NCI-H69 (cell line): Measurements from ENCODE around the gene CTDSP1.

ENCODE experiments used
- DNase-seq: peaks from one replicate; lab custom pipeline; 2025; lab: John Stamatoyannopoulos, UW

The CTDSP1 gene, protein sequence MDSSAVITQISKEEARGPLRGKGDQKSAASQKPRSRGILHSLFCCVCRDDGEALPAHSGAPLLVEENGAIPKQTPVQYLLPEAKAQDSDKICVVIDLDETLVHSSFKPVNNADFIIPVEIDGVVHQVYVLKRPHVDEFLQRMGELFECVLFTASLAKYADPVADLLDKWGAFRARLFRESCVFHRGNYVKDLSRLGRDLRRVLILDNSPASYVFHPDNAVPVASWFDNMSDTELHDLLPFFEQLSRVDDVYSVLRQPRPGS

GRCh38 chr2:218399391-218400166, at the start of gene CTDSP1:
CTDSP1 (plus strand) TSS chr2:218399868; CDS start chr2:218400091, 223 bp downstream.
- peak; percentile 93 for DNase-seq

GRCh38 chr2:218354045-218354444, 45.6 kb upstream of the CTDSP1 start:
- DNase-seq: no peak

GRCh38 chr2:218354850-218355443, 44.7 kb upstream of the CTDSP1 start:
- DNase-seq: no peak

GRCh38 chr2:218357236-218358177, 42.2 kb upstream of the CTDSP1 start:
- DNase-seq: peak; percentile 4

GRCh38 chr2:218360453-218360852, 39.2 kb upstream of the CTDSP1 start:
- DNase-seq: no peak

DNA sequence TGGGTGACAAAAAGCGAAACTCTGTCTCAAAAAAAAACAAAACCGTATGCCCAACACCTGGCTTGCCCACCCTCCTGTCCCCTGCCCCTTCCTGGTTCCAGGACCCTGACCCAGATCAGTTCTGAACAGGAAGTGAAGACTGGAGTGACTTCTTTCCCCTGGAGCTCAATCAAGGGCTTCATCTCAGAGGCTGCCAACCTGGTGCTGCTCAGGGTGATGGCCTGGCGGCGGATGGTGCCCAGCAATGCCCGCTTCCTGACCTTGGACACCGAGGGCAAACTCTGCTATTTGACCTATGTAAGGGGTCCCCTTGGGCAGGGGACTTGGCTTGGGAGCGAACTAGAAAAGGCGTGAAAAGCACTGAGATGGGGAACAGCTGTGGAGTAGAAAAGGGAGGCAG, 37.1 kb upstream of the CTDSP1 start:
- no peak for DNase-seq

- no peak for DNase-seq
Measured at GRCh38 chr2:218363736-218364135, 35.9 kb upstream of the CTDSP1 start.

- DNase-seq: no peak
Measured at GRCh38 chr2:218364196-218364595, 35.5 kb upstream of the CTDSP1 start.

DNA sequence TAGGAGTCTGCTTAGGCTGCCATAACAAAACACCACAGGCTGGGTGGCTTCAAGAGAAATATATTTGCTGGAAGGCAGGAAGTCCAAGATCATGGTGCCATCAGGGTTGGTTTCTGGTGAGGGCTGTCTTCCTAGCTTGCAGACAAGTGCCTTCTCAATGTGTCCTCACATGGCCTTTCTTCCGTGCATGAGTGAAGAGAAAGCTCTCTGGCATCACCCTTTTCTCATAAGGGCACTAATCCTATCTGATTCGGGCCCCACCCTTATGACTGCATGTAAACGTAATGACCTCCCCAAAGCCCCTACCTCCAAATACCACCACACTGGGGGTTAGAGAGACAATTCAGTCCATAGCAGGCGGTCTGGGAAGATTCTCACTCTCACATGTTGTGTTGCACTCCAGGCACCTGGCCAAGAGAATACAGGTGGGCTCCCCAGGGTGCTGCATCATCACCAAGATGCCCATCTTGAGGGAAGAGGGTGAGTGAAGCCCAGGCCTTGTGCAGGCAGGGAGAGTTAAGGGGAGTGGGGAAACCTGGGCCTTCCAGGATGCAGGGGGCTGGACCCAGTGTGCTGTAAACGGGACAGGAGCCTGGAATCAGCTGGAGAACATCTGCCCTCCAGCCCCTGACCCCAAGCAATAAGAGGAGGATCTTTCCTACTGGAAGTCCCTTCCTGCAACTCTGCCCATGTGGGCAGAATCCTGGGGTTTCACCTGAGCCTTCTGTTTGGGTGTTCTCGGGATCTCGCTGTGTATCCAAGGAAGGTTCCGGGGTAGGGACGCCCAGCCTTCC, 32.9 kb upstream of the CTDSP1 start:
- DNase-seq: no peak

GRCh38 chr2:218367415-218368149, 32.1 kb upstream of the CTDSP1 start:
- DNase-seq: peak; percentile 51

DNA sequence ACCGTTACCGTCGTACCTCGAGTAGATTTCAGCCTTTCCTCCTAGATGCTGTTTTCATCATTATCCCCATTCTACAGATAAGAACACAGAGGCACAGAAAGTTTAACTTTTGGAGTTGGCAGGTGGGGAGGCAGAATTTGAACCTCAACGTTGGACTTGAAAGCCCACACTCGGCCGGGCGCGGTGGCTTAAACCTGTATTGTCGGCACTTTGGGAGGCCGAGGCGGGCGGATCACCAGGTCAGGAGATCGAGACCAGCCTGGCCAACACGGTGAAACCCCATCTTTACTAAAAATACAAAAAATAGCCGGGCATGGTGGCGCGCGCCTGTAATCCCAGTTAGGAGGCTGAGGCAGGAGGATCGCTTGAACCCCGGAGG, 31.5 kb upstream of the CTDSP1 start:
- no peak for DNase-seq

DNA sequence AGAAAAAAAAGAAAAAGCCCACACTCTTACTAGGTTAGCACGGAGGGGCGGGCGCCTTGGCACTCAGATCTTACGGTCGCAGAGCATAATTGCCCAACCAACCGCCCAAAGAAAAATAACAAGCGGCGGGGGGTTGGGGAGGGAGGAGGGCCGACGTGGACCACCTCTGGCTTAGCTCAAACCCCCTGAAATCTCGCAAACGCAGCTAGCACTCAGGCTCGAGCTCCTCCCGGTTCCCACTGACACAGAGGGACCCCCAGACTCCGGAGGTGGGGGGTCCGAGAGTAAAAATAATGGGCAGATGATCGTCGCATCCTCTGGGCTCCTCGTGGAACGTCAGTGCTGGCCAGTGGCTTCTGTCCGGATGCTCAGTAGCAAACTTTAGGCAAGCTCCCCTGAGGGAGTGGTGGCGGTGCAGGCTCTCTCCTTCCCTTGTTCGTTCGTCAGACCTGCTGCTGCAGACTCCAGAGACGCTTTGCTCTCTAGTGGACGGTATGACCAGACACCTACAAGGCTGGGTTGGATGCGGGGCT, 31.0 kb upstream of the CTDSP1 start:
- peak; percentile 61 for DNase-seq

GRCh38 chr2:218369330-218369729, 30.3 kb upstream of the CTDSP1 start:
- peak; percentile 21 for DNase-seq

DNA sequence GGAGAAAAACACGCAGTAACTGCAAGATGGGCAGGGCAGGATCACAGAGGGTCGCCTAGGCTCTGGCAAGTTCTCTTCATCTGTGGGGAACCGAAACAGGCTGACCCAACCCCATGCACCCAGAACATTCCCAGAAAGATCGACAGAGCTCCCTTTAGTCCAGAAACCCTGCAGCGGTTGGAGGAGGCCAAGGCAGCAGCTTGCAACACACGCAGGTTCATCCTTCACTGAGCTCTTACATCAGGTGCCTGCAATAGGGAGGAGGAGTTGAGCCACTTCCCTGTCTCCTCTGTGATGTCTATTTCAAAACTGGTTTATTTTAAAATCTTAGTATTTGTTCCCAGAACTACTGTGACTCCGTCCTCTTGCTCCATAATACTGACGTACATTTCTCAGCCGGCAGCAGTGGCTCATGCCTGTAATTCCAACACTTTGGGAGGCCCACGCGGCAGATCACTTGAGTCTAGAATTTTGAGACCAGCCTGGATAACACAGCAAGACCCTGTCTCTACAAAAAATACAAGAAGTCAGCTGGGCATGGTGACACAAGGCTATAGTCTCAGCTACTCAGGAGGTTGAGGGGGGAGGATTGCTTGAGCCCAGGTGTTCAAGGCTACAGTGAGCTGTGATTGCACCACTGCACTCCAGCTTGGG, 29.1 kb upstream of the CTDSP1 start:
- no peak for DNase-seq

- DNase-seq: no peak
Measured at GRCh38 chr2:218371983-218372350, 27.7 kb upstream of the CTDSP1 start.

- no peak for DNase-seq
Measured at GRCh38 chr2:218374795-218375194, 24.9 kb upstream of the CTDSP1 start.

DNA sequence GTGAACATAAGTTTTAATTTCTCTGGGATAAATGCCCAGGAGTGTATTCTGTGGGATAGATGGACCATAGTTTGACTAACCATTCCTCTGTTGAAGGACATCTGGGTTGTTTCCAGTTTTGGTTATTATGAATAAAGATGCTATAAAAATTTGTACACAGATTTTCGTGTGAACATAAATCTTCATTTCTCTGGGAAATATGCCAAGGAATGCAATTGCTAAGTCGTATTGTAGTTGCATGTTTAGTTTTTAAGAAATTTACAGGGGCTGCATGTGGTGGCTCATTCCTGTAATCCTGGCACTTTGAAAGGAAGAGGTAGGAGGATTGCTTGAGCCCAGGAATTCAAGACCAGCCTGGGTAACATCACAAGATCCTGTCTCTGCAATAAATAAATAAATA, 24.5 kb upstream of the CTDSP1 start:
- DNase-seq: no peak

DNA sequence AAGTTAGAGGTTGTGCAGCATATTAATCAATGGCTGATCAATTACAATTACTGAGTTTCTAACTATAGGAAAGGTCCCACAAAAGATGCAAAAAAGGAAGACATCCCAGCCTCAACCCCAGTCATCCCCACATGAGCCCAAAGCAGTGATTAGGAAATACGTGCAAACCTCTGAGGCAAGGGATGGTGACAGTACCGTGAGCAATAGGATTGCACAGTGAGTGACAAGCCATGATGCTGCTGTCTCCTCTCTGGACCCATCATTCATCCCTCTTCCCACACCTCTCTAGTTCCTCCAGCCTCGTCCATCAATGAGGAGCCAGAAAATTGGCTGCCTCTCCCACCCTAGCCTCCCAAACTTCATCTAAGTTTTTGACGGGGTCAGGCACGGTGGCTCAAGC, 21.6 kb upstream of the CTDSP1 start:
- DNase-seq: no peak

GRCh38 chr2:218381916-218382366, 17.7 kb upstream of the CTDSP1 start, which contains the start of gene SLC11A1:
SLC11A1 (plus strand) TSS chr2:218382273; CDS start chr2:218382369, 96 bp downstream.
- DNase-seq: no peak

DNA sequence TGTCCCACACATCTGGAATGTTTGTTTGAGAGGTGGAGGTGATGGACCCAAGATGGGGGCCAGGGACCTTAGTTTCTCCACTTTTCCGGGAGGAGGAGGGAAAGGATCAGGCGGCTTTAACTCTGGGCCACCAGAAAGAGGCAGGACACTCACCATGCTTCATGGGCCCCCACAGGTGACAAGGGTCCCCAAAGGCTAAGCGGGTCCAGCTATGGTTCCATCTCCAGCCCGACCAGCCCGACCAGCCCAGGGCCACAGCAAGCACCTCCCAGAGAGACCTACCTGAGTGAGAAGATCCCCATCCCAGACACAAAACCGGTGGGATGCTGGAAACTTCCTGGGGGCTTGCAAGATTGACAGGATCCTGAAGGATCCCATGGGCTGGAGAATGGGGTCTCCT, 16.9 kb upstream of the CTDSP1 start:
- no peak for DNase-seq
